Activated gamma-delta T cell treated with anti-CD3 and anti-CD28 coated beads, Interleukin-2, amount 50 U/mL, for 16 hours (primary cell): Measurements from ENCODE around the gene RSPO4.

Experiments used
- DNase-seq: peaks from one replicate; pipeline ENCODE4 v3.0.0-alpha.2; 2020; ENCODE audit warnings: low read depth

Gene RSPO4

DNA sequence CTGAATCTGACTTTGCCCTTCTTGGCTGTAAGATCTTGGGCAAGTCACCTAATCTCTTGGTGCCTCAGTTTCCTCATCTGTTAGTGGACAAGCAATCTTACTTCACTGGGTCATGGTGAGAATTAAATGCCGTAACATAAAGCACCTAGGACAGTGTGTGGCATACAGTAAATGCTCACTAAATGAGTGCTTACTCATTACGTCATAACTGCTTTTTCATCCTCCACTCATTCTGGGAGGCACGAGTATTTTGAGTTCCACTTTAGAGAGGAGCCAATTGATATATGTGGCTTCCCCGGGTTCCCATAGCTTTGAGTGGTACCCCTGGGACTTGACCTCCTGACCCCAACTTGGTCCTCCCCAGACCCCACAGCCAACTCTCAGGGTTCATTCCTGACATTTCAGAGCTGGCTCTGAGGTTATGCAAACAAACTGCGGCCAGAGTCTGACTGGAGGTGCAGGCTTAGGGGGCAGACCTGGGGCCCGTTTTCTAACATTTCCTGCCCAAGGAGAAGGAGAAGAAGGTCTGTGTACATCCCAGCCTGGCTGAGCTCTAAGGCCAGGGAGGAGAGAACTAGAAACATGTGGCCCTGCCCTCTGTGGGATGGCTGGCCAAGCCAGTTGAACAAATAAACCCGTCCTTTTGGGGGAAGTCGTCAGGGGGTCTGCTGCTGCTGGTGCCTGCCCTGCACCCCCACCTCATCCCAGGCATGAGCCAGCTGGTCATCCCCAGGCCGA lies 91.8 kb downstream of the RSPO4 start:
- DNase-seq = no peak

DNA sequence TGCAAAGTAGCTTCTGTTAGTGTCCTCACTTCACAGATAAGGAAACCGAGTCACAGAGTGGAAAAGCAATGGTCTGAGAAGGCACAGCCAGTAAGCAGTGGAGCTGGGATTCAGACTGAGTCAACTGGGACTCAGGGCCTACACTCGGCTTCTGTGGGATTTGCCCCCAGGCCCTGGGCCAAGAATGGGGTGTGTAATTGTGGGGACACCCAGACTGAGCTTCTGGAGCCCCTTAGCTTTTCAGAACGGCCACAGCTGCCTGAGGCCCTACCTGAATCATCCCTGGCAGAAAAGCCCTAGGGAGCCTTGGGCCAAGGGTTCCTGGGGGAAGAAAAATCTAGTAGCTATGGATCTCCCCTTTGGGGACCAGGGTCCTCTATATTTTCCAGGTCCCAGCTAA lies 92.5 kb downstream of the RSPO4 start:
- DNase-seq = no peak
